CD8-positive, alpha-beta memory T cell (primary cell): ENCODE results near the gene FMN1. TPM values are rescaled to one million over a fixed set of nuclear protein-coding genes. Genes with fewer than 3 reads are reported as not detected.
A peak's percentile ranks its signal among the peaks of the same experiment; 100 is the strongest.

Experiments used
- CTCF ChIA-PET: fragments of 350-600 bp; sonication (Branson Sonifier 250); formaldehyde crosslinking; loops from one replicate; lab custom pipeline; 2021; ENCODE audit warnings: antibody characterized with exemption; lab: Charles Lee
- POLR2A ChIA-PET: fragments of 350-600 bp; sonication (Branson Sonifier 250); formaldehyde crosslinking; loops from one replicate; lab custom pipeline; 2021; ENCODE audit warnings: antibody characterized with exemption; lab: Charles Lee
- DNase-seq, 5 donors: peaks; one replicate each; pipeline versions ENCODE4 v3.0.0 to v3.0.0-alpha.2; 2020 to 2022; ENCODE audit warnings: mixed read lengths in 1 of 5
- H3K27ac ChIP-seq: one replicate; pipeline ENCODE4 v1.7.0; 2013; ENCODE audit warnings: low read depth, mild to moderate bottlenecking, low read length, moderate library complexity
- H3K27me3 ChIP-seq: 2 replicates; pipeline ENCODE4 v1.7.0; 2013; ENCODE audit warnings: low read length, mild to moderate bottlenecking; ENCODE audit not compliant: insufficient read depth, poor library complexity, severe bottlenecking
- H3K36me3 ChIP-seq: 2 replicates; pipeline ENCODE4 v1.7.0; 2013; ENCODE audit warnings: mild to moderate bottlenecking, low read length, moderate library complexity; ENCODE audit not compliant: insufficient read depth
- H3K4me1 ChIP-seq: 2 replicates; pipeline ENCODE4 v1.7.0; 2013; ENCODE audit warnings: mild to moderate bottlenecking, low read length, moderate library complexity; ENCODE audit not compliant: insufficient read depth
- H3K4me3 ChIP-seq: 2 replicates; pipeline ENCODE4 v1.7.0; 2013; ENCODE audit warnings: mild to moderate bottlenecking, low read length
- H3K9me3 ChIP-seq: 2 replicates; pipeline ENCODE4 v1.7.0; 2013; ENCODE audit warnings: mild to moderate bottlenecking, low read length
- H3K27ac Mint-ChIP-seq, 8 donors: one replicate each; pipeline ENCODE4 v1.8.0; 2020 to 2021; ENCODE audit warnings: mixed read lengths in 8 of 8, mild to moderate bottlenecking in 6 of 8, inconsistent platforms in 3 of 8, moderate library complexity in 3 of 8
- H3K27me3 Mint-ChIP-seq, 2 donors: one replicate each; pipeline ENCODE4 v1.8.0; 2020 to 2021; ENCODE audit warnings: mixed read lengths in 2 of 2, mild to moderate bottlenecking in 1 of 2, moderate library complexity in 1 of 2
- H3K36me3 Mint-ChIP-seq, 3 donors: one replicate each; pipeline ENCODE4 v1.8.0; 2020 to 2021; ENCODE audit warnings: mixed read lengths in 3 of 3, inconsistent platforms in 1 of 3, mild to moderate bottlenecking in 1 of 3
- H3K4me1 Mint-ChIP-seq, 3 donors: one replicate each; pipeline ENCODE4 v1.8.0; 2020 to 2021; ENCODE audit warnings: mixed read lengths in 3 of 3, inconsistent platforms in 1 of 3, mild to moderate bottlenecking in 1 of 3
- H3K4me3 Mint-ChIP-seq, 7 donors: one replicate each; pipeline ENCODE4 v1.8.0; 2020 to 2021; ENCODE audit warnings: mixed read lengths in 7 of 7, mild to moderate bottlenecking in 6 of 7, moderate library complexity in 4 of 7, inconsistent platforms in 2 of 7
- H3K9me3 Mint-ChIP-seq, 5 donors: one replicate each; pipeline ENCODE4 v1.8.0; 2020 to 2022; ENCODE audit warnings: mixed read lengths in 5 of 5, mild to moderate bottlenecking in 3 of 5, moderate library complexity in 2 of 5, inconsistent platforms in 1 of 5
- polyA plus RNA-seq: library from polyadenylated mRNA; unstranded; fragments of 300-500 nt; fragmentation: Illumina TruSeq; gene quantifications from one replicate; pipeline ENCODE4 v1.2.3, GENCODE V29; 2021
- total RNA-seq, 2 experiments: library from RNA; stranded (reverse); gene quantifications; one replicate each; pipeline ENCODE4 v1.2.3, GENCODE V29; 2021

The FMN1 gene
- total and polyA plus RNA-seq, 3 experiments from 2014 or later, result 0.09 to 0.24 (median 0.11) TPM

GRCh38 chr15:32843219-32843815, 351.2 kb downstream of the FMN1 start:
- ChIA-PET POLR2A (no interaction called here), CTCF (interaction anchor here (1.3 kb wide), 1 partner anchor 9 kb away, joined by 3 read pairs; no protein-coding TSS in a partner anchor)
- H3K27ac Mint-ChIP-seq, result no peak overlapping the region

DNA sequence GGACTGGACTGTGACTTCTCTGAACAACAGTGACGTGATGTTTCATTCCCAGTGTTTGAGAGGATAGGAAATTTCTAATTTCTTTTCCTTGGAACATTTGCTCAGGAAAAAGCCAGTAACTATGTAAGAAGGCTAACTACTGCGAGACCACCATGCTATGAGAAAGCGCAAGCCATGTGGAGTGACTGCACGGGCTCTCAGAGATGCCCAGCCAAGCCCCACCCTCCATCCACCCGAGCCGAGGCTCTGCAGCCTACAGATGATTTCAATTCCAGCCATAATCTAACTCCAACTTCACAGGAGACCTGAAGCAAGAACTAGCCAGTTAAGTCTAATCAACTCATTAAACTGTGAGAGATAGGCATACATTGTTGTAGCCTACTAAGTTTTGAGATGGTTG, 352.4 kb downstream of the FMN1 start:
- no peaks in the 10 kb centered on the region for H3K9me3 ChIP-seq
- no peak overlapping the region for H3K27ac ChIP-seq
- no peaks in the 10 kb centered on the region for H3K4me1 Mint-ChIP-seq
- no peak for DNase-seq
- peaks cover 0 to 3% (median under 1%) of the 10 kb centered on the region in 5 donors for H3K9me3 Mint-ChIP-seq
- CTCF ChIA-PET, result interaction anchor here (1.3 kb wide), 1 partner anchor 8 kb away, joined by 3 read pairs; no protein-coding TSS in a partner anchor
- peaks cover 0 to 6% (median 0%) of the 10 kb centered on the region in 3 donors for H3K36me3 Mint-ChIP-seq
- H3K4me3 Mint-ChIP-seq, result no peak overlapping the region
- H3K27me3 ChIP-seq, result no peaks in the 10 kb centered on the region
- POLR2A ChIA-PET, result no interaction called here
- no peaks in the 10 kb centered on the region for H3K36me3 ChIP-seq
- no peak overlapping the region for H3K4me3 ChIP-seq
- H3K27ac Mint-ChIP-seq, result no peak overlapping the region
- H3K27me3 Mint-ChIP-seq, result peaks cover 0 to 8% of the 10 kb centered on the region in 2 donors
- H3K4me1 ChIP-seq, result no peaks in the 10 kb centered on the region

More at GRCh38 chr15:32843219-32843815, 351.2 kb downstream of the FMN1 start:
- Histone ChIP-seq H3K27me3 (no peaks in the 10 kb centered on the region), H3K4me3 (no peak overlapping the region), H3K27ac (no peak overlapping the region), H3K36me3 (no peaks in the 10 kb centered on the region), H3K9me3 (no peaks in the 10 kb centered on the region), H3K4me1 (no peaks in the 10 kb centered on the region)
- DNase-seq, result no peak
- Mint-ChIP-seq H3K4me1 (no peaks in the 10 kb centered on the region), H3K4me3 (no peak overlapping the region), H3K9me3 (peaks cover 0 to 3% (median 2%) of the 10 kb centered on the region in 5 donors), H3K27me3 (peaks cover 0 to 3% of the 10 kb centered on the region in 2 donors), H3K36me3 (peaks cover 0 to 2% (median 0%) of the 10 kb centered on the region in 3 donors)

GRCh38 chr15:32840507-32841245, 353.8 kb downstream of the FMN1 start:
- H3K27ac Mint-ChIP-seq, result peak overlapping the region in 1 of 8 donors; percentile 77
- no peaks in the 10 kb centered on the region for H3K4me1 Mint-ChIP-seq
- no peak overlapping the region for H3K27ac ChIP-seq
- no peaks in the 10 kb centered on the region for H3K36me3 ChIP-seq
- no peak overlapping the region for H3K4me3 Mint-ChIP-seq
- CTCF ChIA-PET, result no interaction called here
- no peaks in the 10 kb centered on the region for H3K27me3 ChIP-seq
- H3K4me1 ChIP-seq, result no peaks in the 10 kb centered on the region
- peaks cover 0 to 6% (median 0%) of the 10 kb centered on the region in 3 donors for H3K36me3 Mint-ChIP-seq
- POLR2A ChIA-PET, result no interaction called here
- DNase-seq, result no peak
- peaks cover 0 to 8% of the 10 kb centered on the region in 2 donors for H3K27me3 Mint-ChIP-seq
- no peaks in the 10 kb centered on the region for H3K9me3 Mint-ChIP-seq
- no peak overlapping the region for H3K4me3 ChIP-seq
- H3K9me3 ChIP-seq, result no peaks in the 10 kb centered on the region

GRCh38 chr15:32838820-32839219, 355.7 kb downstream of the FMN1 start:
- no peak overlapping the region for H3K4me3 ChIP-seq
- H3K4me1 Mint-ChIP-seq, result no peaks in the 10 kb centered on the region
- H3K4me1 ChIP-seq, result no peaks in the 10 kb centered on the region
- H3K36me3 ChIP-seq, result no peaks in the 10 kb centered on the region
- DNase-seq, result no peak
- peaks cover 0 to 12% of the 10 kb centered on the region in 2 donors for H3K27me3 Mint-ChIP-seq
- no peaks in the 10 kb centered on the region for H3K27me3 ChIP-seq
- no peak overlapping the region for H3K27ac ChIP-seq
- H3K9me3 ChIP-seq, result no peaks in the 10 kb centered on the region
- ChIA-PET CTCF (no interaction called here), POLR2A (no interaction called here)
- H3K9me3 Mint-ChIP-seq, result no peaks in the 10 kb centered on the region
- H3K4me3 Mint-ChIP-seq, result no peak overlapping the region
- no peak overlapping the region for H3K27ac Mint-ChIP-seq
- H3K36me3 Mint-ChIP-seq, result peaks cover 0 to 6% (median 0%) of the 10 kb centered on the region in 3 donors

- H3K27ac ChIP-seq, result no peak overlapping the region
- DNase-seq, result no peak
- Mint-ChIP-seq H3K27me3 (peaks cover 0 to 12% of the 10 kb centered on the region in 2 donors), H3K4me3 (no peak overlapping the region), H3K27ac (no peak overlapping the region), H3K4me1 (no peaks in the 10 kb centered on the region), H3K36me3 (peaks cover 0 to 6% (median 0%) of the 10 kb centered on the region in 3 donors), H3K9me3 (no peaks in the 10 kb centered on the region)
- H3K4me3 ChIP-seq, result no peak overlapping the region
- no peaks in the 10 kb centered on the region for H3K27me3 ChIP-seq
- ChIA-PET CTCF (no interaction called here), POLR2A (no interaction called here)
- H3K4me1 ChIP-seq, result no peaks in the 10 kb centered on the region
- H3K9me3 ChIP-seq, result no peaks in the 10 kb centered on the region
- no peaks in the 10 kb centered on the region for H3K36me3 ChIP-seq
Measured at GRCh38 chr15:32838338-32838737, 356.2 kb downstream of the FMN1 start.

DNA sequence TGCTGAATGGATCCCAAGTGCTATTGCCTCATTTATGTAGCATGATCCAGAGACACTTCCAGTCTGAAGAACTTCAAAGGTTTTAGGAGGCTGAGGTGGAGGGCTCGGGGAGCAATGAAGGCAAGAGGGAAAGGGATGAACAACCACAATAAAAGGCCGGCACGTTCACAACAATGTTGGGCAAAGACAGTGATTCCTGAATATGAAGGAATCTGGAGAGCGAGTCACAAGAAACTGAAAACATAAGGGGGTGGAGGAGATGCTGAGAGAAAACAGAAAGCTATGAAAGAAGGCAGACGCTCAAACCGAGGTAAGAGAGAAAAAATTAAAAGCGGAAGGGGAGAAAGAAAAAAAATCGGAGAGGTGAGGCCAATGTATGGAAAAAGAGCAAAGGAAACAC, 356.6 kb downstream of the FMN1 start:
- DNase-seq, result no peak
- Mint-ChIP-seq H3K36me3 (peaks cover 0 to 7% (median 0%) of the 10 kb centered on the region in 3 donors), H3K27me3 (peaks cover 2 to 12% of the 10 kb centered on the region in 2 donors), H3K9me3 (no peaks in the 10 kb centered on the region), H3K4me3 (no peak overlapping the region), H3K27ac (peak overlapping the region in 1 of 8 donors; percentile 37), H3K4me1 (no peaks in the 10 kb centered on the region)
- Histone ChIP-seq H3K27ac (no peak overlapping the region), H3K4me3 (no peak overlapping the region), H3K27me3 (no peaks in the 10 kb centered on the region), H3K4me1 (no peaks in the 10 kb centered on the region), H3K36me3 (no peaks in the 10 kb centered on the region), H3K9me3 (no peaks in the 10 kb centered on the region)
- ChIA-PET CTCF (no interaction called here), POLR2A (no interaction called here)

DNA sequence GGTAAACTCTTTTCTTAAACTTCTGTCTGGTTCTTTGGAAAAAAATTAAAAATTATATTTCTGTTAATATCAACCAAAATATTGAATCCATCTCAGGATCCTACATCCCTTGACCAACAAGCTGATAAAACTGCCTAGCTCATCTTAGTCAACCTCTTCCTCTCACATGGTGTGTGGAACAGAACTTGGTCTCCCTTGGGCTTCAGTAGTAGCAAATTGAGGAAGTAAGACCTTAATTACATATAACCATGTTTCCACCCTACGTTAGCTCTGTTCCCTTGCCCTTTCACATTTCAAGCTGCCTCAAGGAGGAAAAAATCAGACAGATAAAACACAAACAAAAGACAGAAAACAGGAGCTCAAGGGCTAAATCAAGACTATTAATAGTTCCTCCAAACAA, 360.4 kb downstream of the FMN1 start:
- Mint-ChIP-seq H3K4me1 (no peaks in the 10 kb centered on the region), H3K36me3 (peaks cover 0 to 7% (median 0%) of the 10 kb centered on the region in 3 donors), H3K27me3 (peaks cover 2 to 15% of the 10 kb centered on the region in 2 donors), H3K9me3 (no peaks in the 10 kb centered on the region), H3K27ac (no peak overlapping the region), H3K4me3 (no peak overlapping the region)
- ChIA-PET POLR2A (no interaction called here), CTCF (interaction anchor here (0.9 kb wide), 1 partner anchor 9 kb away, joined by 3 read pairs; no protein-coding TSS in a partner anchor)
- H3K4me1 ChIP-seq, result no peaks in the 10 kb centered on the region
- H3K9me3 ChIP-seq, result no peaks in the 10 kb centered on the region
- H3K27me3 ChIP-seq, result no peaks in the 10 kb centered on the region
- no peaks in the 10 kb centered on the region for H3K36me3 ChIP-seq
- no peak overlapping the region for H3K27ac ChIP-seq
- no peak overlapping the region for H3K4me3 ChIP-seq
- no peak for DNase-seq

DNA sequence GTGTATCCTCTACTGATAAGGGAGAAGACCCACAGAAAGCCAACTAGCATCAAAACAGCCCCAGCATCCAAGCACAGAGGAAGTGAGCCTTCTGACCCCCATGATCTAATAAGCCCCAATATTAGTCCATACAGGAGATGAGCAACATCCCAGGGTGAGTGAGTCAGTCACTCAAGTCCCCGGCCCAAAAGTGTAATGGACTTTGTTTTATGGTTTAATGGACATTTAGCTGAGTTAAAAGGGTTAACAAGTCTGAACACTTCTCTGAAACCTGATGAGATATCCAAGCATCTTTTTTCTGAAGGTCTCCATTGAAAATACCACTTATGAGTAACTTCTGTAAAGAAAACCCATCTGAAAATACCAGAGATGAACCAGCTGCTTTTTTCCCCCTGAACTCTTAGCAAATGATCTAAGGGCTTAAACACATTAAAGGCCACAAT, 361.1 kb downstream of the FMN1 start:
- Mint-ChIP-seq H3K27me3 (peaks cover 2 to 15% of the 10 kb centered on the region in 2 donors), H3K4me1 (no peaks in the 10 kb centered on the region), H3K36me3 (peaks cover 0 to 7% (median 0%) of the 10 kb centered on the region in 3 donors), H3K4me3 (no peak overlapping the region), H3K27ac (no peak overlapping the region), H3K9me3 (no peaks in the 10 kb centered on the region)
- Histone ChIP-seq H3K27ac (no peak overlapping the region), H3K27me3 (no peaks in the 10 kb centered on the region), H3K4me1 (no peaks in the 10 kb centered on the region), H3K4me3 (no peak overlapping the region), H3K9me3 (no peaks in the 10 kb centered on the region), H3K36me3 (no peaks in the 10 kb centered on the region)
- POLR2A ChIA-PET, result no interaction called here
- no peak for DNase-seq
- CTCF ChIA-PET, result no interaction called here
